Measurements from ENCODE around the gene RAVER2. TPM values are rescaled to one million over a fixed set of nuclear protein-coding genes. Genes with fewer than 3 reads are reported as not detected.

Gene RAVER2
- polyA plus RNA-seq, 2 of the 4 experiments (the other 2 are of a cell fraction): 6.2 to 17.2 TPM

DNA sequence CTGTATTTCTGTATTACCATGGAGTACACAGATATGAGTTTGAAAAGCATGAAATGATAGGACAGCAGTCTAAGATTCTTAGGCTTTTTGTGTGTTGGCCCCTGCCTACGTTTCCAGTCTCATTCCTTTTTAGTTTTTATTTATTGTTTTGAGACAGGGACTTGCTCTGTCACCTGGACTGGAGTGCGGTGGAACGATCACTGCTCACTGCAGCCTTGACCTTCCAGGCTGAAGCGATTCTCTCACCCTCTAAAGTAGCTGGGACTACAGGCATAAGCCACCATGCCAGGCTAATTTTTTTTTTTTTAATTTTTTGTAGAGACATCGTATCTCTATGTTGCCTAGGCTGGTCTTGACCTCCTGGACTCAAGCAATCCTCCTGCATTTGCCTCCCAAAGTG is 3.8 kb downstream of the RAVER2 start:
- no peak for TF ChIP-seq ZFP36 (IDR thresholded peaks at IDR 0.05; ENCODE audit: borderline replicate concordance, partially characterized antibody)
- TF ChIP-seq, protein P1, sequence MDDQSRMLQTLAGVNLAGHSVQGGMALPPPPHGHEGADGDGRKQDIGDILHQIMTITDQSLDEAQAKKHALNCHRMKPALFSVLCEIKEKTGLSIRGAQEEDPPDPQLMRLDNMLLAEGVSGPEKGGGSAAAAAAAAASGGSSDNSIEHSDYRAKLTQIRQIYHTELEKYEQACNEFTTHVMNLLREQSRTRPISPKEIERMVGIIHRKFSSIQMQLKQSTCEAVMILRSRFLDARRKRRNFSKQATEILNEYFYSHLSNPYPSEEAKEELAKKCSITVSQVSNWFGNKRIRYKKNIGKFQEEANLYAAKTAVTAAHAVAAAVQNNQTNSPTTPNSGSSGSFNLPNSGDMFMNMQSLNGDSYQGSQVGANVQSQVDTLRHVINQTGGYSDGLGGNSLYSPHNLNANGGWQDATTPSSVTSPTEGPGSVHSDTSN (IDR thresholded peaks at IDR 0.05): no peak
- no peak for TF ChIP-seq RAD21 (conservative IDR thresholded peaks at IDR 0.05 in 1 of 2, IDR thresholded peaks at IDR 0.05 in 1 of 2)
- no peak for TF ChIP-seq POLR2AphosphoS2 (conservative IDR thresholded peaks at IDR 0.05; ENCODE audit: low read length)
- no peak for TF ChIP-seq RARB (CRISPR knock-in tag; IDR thresholded peaks at IDR 0.05)
- no peak for TF ChIP-seq TP53 (CRISPR knock-in tag; IDR thresholded peaks at IDR 0.05)
- TF ChIP-seq, protein P2, sequence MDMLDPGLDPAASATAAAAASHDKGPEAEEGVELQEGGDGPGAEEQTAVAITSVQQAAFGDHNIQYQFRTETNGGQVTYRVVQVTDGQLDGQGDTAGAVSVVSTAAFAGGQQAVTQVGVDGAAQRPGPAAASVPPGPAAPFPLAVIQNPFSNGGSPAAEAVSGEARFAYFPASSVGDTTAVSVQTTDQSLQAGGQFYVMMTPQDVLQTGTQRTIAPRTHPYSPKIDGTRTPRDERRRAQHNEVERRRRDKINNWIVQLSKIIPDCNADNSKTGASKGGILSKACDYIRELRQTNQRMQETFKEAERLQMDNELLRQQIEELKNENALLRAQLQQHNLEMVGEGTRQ (IDR thresholded peaks at IDR 0.05): no peak
- TF ChIP-seq TFCP2L1 (CRISPR knock-in tag; IDR thresholded peaks at IDR 0.05): no peak
- TF ChIP-seq, protein P3, sequence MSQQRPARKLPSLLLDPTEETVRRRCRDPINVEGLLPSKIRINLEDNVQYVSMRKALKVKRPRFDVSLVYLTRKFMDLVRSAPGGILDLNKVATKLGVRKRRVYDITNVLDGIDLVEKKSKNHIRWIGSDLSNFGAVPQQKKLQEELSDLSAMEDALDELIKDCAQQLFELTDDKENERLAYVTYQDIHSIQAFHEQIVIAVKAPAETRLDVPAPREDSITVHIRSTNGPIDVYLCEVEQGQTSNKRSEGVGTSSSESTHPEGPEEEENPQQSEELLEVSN (IDR thresholded peaks at IDR 0.05; ENCODE audit: borderline replicate concordance, low read depth): no peak
- no peak for TF ChIP-seq FOSL2 (IDR thresholded peaks at IDR 0.05)
- no peak for TF ChIP-seq FOSL2 (CRISPR knock-in tag; IDR thresholded peaks at IDR 0.05)
- TF ChIP-seq KDM5A (IDR thresholded peaks at IDR 0.05): no peak
- TF ChIP-seq NFE2L2 (conservative IDR thresholded peaks at IDR 0.05; ENCODE audit: low read length): no peak
- CTCF ChIA-PET: no interaction called here
- ATAC-seq: no peak

DNA sequence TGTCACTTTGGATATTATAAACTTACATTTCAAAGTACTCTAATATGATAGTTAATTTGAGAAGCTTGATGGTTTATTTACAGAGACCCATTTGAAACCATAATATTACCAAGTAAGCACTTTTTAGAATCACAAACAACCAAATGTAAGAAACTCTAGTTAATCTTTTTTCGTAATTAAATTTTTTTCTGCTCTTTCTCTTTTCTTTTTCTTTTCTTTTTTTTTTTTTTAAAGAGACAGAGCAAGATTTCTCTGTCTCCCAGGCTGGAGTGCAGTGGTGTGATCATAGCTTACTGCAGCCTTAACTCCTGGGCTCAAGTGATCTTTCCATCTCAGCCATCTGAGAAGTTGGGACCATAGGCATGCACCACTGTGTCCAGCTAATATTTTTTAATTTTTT is 5.2 kb downstream of the RAVER2 start:
- TF ChIP-seq GATA3 (IDR thresholded peaks at IDR 0.05; ENCODE audit: borderline replicate concordance): no peak
- TF ChIP-seq CHD2 (IDR thresholded peaks at IDR 0.05; ENCODE audit: low read length, partially characterized antibody): no peak
- no peak for TF ChIP-seq ZFP36 (IDR thresholded peaks at IDR 0.05; ENCODE audit: borderline replicate concordance, partially characterized antibody)
- no peak for TF ChIP-seq MAFK (IDR thresholded peaks at IDR 0.05; ENCODE audit: partially characterized antibody)
- no peak for TF ChIP-seq TFCP2L1 (CRISPR knock-in tag; IDR thresholded peaks at IDR 0.05)
- no peak for TF ChIP-seq NR3C1 (IDR thresholded peaks at IDR 0.05)
- TF ChIP-seq MYC (IDR thresholded peaks at IDR 0.05; ENCODE audit: borderline replicate concordance, low read length): no peak
- no peak for TF ChIP-seq FOSL2 (IDR thresholded peaks at IDR 0.05)
- no peak for TF ChIP-seq FOSL2 (CRISPR knock-in tag; IDR thresholded peaks at IDR 0.05)
- TF ChIP-seq, protein P4, sequence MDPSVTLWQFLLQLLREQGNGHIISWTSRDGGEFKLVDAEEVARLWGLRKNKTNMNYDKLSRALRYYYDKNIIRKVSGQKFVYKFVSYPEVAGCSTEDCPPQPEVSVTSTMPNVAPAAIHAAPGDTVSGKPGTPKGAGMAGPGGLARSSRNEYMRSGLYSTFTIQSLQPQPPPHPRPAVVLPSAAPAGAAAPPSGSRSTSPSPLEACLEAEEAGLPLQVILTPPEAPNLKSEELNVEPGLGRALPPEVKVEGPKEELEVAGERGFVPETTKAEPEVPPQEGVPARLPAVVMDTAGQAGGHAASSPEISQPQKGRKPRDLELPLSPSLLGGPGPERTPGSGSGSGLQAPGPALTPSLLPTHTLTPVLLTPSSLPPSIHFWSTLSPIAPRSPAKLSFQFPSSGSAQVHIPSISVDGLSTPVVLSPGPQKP (IDR thresholded peaks at IDR 0.05; ENCODE audit: low read depth, low read length): no peak
- no peak for TF ChIP-seq EHMT2 (IDR thresholded peaks at IDR 0.05; ENCODE audit: low read depth)
- TF ChIP-seq RARB (CRISPR knock-in tag; IDR thresholded peaks at IDR 0.05): no peak
- no peak for TF ChIP-seq ESRRA (IDR thresholded peaks at IDR 0.05; ENCODE audit: borderline replicate concordance, low read length)
- no peak for TF ChIP-seq CBX8 (IDR thresholded peaks at IDR 0.05)
- TF ChIP-seq, protein P5, sequence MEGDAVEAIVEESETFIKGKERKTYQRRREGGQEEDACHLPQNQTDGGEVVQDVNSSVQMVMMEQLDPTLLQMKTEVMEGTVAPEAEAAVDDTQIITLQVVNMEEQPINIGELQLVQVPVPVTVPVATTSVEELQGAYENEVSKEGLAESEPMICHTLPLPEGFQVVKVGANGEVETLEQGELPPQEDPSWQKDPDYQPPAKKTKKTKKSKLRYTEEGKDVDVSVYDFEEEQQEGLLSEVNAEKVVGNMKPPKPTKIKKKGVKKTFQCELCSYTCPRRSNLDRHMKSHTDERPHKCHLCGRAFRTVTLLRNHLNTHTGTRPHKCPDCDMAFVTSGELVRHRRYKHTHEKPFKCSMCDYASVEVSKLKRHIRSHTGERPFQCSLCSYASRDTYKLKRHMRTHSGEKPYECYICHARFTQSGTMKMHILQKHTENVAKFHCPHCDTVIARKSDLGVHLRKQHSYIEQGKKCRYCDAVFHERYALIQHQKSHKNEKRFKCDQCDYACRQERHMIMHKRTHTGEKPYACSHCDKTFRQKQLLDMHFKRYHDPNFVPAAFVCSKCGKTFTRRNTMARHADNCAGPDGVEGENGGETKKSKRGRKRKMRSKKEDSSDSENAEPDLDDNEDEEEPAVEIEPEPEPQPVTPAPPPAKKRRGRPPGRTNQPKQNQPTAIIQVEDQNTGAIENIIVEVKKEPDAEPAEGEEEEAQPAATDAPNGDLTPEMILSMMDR (IDR thresholded peaks at IDR 0.05): no peak
- FAIRE-seq: no peak
- ChIA-PET CTCF (no interaction called here), POLR2A (no interaction called here)
- 53% methylated on average over 1 of the region's 1 CpG for WGBS (ENCODE audit: missing lambda C conversion rate)
- no peaks in the 10 kb centered on the region for H3K9me3 ChIP-seq
- H3K4me3 ChIP-seq: no peak overlapping the region
- no peak for DNase-seq (ENCODE audit: low read depth in 1 of 2, low spot score in 1 of 2)
- no peak overlapping the region for H3K4me2 ChIP-seq
- ATAC-seq: no peak
- H3K4me1 ChIP-seq: peaks cover 4% of the 10 kb centered on the region; the same call in 1 of the 3 replicates
- H3K27ac ChIP-seq: no peak overlapping the region

More for the DNA sequence above, 3.8 kb downstream of the RAVER2 start:
- no peak overlapping the region for H3K4me3 ChIP-seq
- DNase-seq (ENCODE audit: low read depth in 1 of 2, low spot score in 1 of 2) (no peak), FAIRE-seq (no peak)
- H3K9me3 ChIP-seq: no peaks in the 10 kb centered on the region
- WGBS (ENCODE audit: missing lambda C conversion rate): 79% methylated on average over 5 of the region's 5 CpGs
- H3K4me1 ChIP-seq: peaks cover 4% of the 10 kb centered on the region; the same call in 1 of the 3 replicates
- no peak overlapping the region for H3K4me2 ChIP-seq
- no peak overlapping the region for H3K27ac ChIP-seq
- POLR2A ChIA-PET: no interaction called here

Data from A549 (cell line).